HCT116 (cell line): ENCODE data around the gene FAM185A. TPM values are rescaled to one million over a fixed set of nuclear protein-coding genes. Genes with fewer than 3 reads are reported as not detected.
"Not testable (repeated sequence)": the region's sequence is repeated elsewhere in the genome, so short reads cannot be mapped to it uniquely, and the experiment has no call there.

Source experiments
- ATAC-seq: fragments of 200-7000 bp; cut with Tn5 transposase; 2 replicates; pipeline ENCODE4 v1.9.1; 2020; ENCODE audit warnings: mild to moderate bottlenecking, moderate library complexity
- BruUV-seq: library from RNA; stranded (reverse); fragments of 400-500 nt; replicated peaks from 2 replicates; lab custom pipeline; 2021; lab: Mats Ljungman, UMichigan
- CTCF ChIA-PET: fragments of 300-600 bp; sonication (Branson Sonifier 250); formaldehyde crosslinking; loops from one replicate; lab custom pipeline; 2021; ENCODE audit warnings: antibody characterized with exemption; lab: Charles Lee
- POLR2A ChIA-PET: fragments of 300-600, 350-600 bp; sonication (Branson Sonifier 250); formaldehyde crosslinking; loops from one replicate; lab custom pipeline; 2021; ENCODE audit warnings: antibody characterized with exemption; lab: Charles Lee
- RAD21 ChIA-PET, 2 experiments: fragments of 300-600 bp; sonication (Branson Sonifier 250); formaldehyde crosslinking; loops; one replicate each; lab custom pipeline; 2023; ENCODE audit warnings: low total read pairs in 2 of 2; ENCODE audit not compliant: uncharacterized antibody in 2 of 2, unreplicated experiment in 2 of 2, low non-redundant PET in 1 of 2; lab: Charles Lee
- DNase-seq: peaks from one replicate; pipeline ENCODE4 v3.0.0-alpha.2; 2010; ENCODE audit warnings: low read depth, low spot score
- H2AFZ ChIP-seq: fragments of 200-600 bp; shearing (Covaris generic), sonication (generic); 2 replicates; pipeline ENCODE4 v1.6.1; 2017; ENCODE audit warnings: low read depth, mixed run types, mixed read lengths, antibody characterized with exemption, low read length; ENCODE audit not compliant: poor library complexity, severe bottlenecking
- H3K27ac ChIP-seq: 2 replicates; pipeline ENCODE4 v1.5.1; 2012; ENCODE audit warnings: low read depth, low read length
- H3K27me3 ChIP-seq: fragments of 200-600 bp; sonication (generic); 2 replicates; pipeline ENCODE4 v1.6.1; 2016; ENCODE audit warnings: mixed run types, low read length, mixed read lengths; ENCODE audit not compliant: insufficient read depth
- H3K36me3 ChIP-seq, 2 experiments: fragments of 200-500 bp in 1 of 2; fragments of 200-600 bp in 1 of 2; sonication (Bioruptor generic) in 1 of 2; sonication (generic) in 1 of 2; 2 replicates each; pipeline versions ENCODE4 v1.5.1 to v1.6.1; 2014 to 2016; ENCODE audit warnings: low read length in 2 of 2, inconsistent platforms in 1 of 2, mixed read lengths in 1 of 2, mixed run types in 1 of 2; ENCODE audit not compliant: insufficient read depth in 2 of 2, control insufficient read depth in 1 of 2
- H3K4me1 ChIP-seq, 2 experiments: fragments of 200-600 bp in 1 of 2; sonication (generic) in 1 of 2; 2 replicates each; pipeline versions ENCODE4 v1.5.1 to v1.6.1; 2012 to 2017; ENCODE audit warnings: low read length in 2 of 2, inconsistent platforms in 1 of 2, mild to moderate bottlenecking in 1 of 2, mixed read lengths in 1 of 2, mixed run types in 1 of 2, moderate library complexity in 1 of 2; ENCODE audit not compliant: insufficient read depth in 2 of 2, control insufficient read depth in 1 of 2
- H3K4me2 ChIP-seq: fragments of 200-600 bp; sonication (generic); 2 replicates; pipeline ENCODE4 v1.6.1; 2017; ENCODE audit warnings: mixed run types, low read length, mixed read lengths
- H3K4me3 ChIP-seq, 2 experiments: fragments of 200-600 bp in 1 of 2; sonication (generic) in 1 of 2; replicated peaks in 1 of 2; 2 replicates each; pipeline ENCODE4 v1.5.1; 2011 to 2016; ENCODE audit warnings: low read length in 2 of 2, control low read depth in 1 of 2, low read depth in 1 of 2, mild to moderate bottlenecking in 1 of 2, mixed read lengths in 1 of 2, mixed run types in 1 of 2
- H3K79me2 ChIP-seq: fragments of 200-600 bp; sonication (generic); 2 replicates; pipeline ENCODE4 v1.6.1; 2017; ENCODE audit warnings: mild to moderate bottlenecking, mixed run types, low read length, moderate library complexity, mixed read lengths; ENCODE audit not compliant: insufficient read depth
- H3K9ac ChIP-seq: fragments of 200-600 bp; sonication (generic); 2 replicates; pipeline ENCODE4 v1.6.1; 2016; ENCODE audit warnings: low read length, mixed read lengths
- H3K9me2 ChIP-seq: fragments of 200-600 bp; sonication (generic), shearing (Covaris generic); 2 replicates; pipeline ENCODE4 v1.6.1; 2017; ENCODE audit warnings: mixed run types, mild to moderate bottlenecking, moderate library complexity; ENCODE audit not compliant: insufficient read depth
- H3K9me3 ChIP-seq, 2 experiments: fragments of 200-500 bp in 1 of 2; fragments of 200-600 bp in 1 of 2; sonication (Bioruptor generic) in 1 of 2; sonication (generic) in 1 of 2; 2 replicates each; pipeline ENCODE4 v1.6.1; 2014 to 2017; ENCODE audit warnings: low read length in 2 of 2, mixed read lengths in 2 of 2, inconsistent platforms in 1 of 2, low read depth in 1 of 2, mild to moderate bottlenecking in 1 of 2, mixed run types in 1 of 2, moderate library complexity in 1 of 2; ENCODE audit not compliant: control insufficient read depth in 1 of 2, insufficient read depth in 1 of 2
- H4K20me1 ChIP-seq: fragments of 200-600 bp; sonication (generic), shearing (Covaris generic); 2 replicates; pipeline ENCODE4 v1.6.1; 2017; ENCODE audit warnings: mixed run types, mild to moderate bottlenecking, moderate library complexity; ENCODE audit not compliant: insufficient read depth
- intact Hi-C: fragments of 100-400 bp; cut with micrococcal nuclease; formaldehyde crosslinking; loops from 2 replicates; pipeline ENCODE4 v1.10.0; 2022
- total RNA-seq: library from RNA; stranded (reverse); gene quantifications from one replicate; pipeline ENCODE4 v1.2.1, GENCODE V29; 2021; ENCODE audit not compliant: unreplicated experiment

FAM185A gene
- total RNA-seq, 1 experiment from 2014 or later = 8.0 TPM

DNA sequence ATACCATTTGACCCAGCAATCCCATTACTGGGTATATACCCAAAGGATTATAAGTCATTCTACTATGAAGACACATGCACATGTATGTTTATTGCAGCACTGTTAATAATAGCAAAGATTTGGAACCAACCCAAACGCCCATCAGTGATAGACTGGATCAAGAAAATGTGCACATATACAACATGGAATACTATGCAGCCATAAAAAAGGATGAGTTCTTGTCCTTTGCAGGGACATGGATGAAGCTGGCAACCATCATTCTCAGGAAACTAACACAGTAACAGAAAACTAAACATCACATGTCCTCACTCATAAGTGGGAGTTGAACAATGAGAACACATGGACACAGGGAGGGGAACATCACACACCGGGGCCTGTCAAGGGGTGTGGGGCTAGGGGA, 19.1 kb upstream of the FAM185A start:
- DNase-seq, H3K4me1 ChIP-seq, H3K4me3 ChIP-seq, CTCF ChIA-PET, BruUV-seq, H4K20me1 ChIP-seq, H3K9me3 ChIP-seq, H3K9me2 ChIP-seq, intact Hi-C loops, ATAC-seq, H3K9ac ChIP-seq, H3K79me2 ChIP-seq, POLR2A ChIA-PET, RAD21 ChIA-PET, H3K4me2 ChIP-seq, H2AFZ ChIP-seq, H3K27me3 ChIP-seq, H3K27ac ChIP-seq, H3K36me3 ChIP-seq: not testable (repeated sequence)

DNA sequence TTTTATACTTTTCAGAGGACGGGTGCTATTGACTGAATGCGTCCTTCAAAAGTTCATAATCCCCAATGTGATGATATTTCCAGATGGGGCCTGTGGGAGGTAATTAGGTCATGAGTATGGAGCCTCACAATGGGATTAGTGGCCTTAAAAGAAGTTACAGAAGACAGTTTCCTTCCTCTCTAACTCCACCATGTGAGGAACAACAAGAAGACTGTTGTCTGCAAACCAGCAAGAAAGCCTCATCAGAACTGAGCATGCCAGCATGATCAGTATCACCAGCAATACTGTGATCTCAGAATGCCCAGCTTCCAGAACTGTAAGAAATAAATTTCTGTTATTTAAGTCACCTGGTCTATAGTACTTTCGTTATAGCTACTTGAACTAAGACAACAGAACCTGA, 18.4 kb upstream of the FAM185A start:
- H3K79me2 ChIP-seq, H3K27me3 ChIP-seq, H2AFZ ChIP-seq, ATAC-seq, H3K4me3 ChIP-seq, DNase-seq, H3K4me2 ChIP-seq, CTCF ChIA-PET, H3K9me3 ChIP-seq, H3K9ac ChIP-seq, H3K36me3 ChIP-seq, RAD21 ChIA-PET, H3K9me2 ChIP-seq, BruUV-seq, intact Hi-C loops, POLR2A ChIA-PET, H4K20me1 ChIP-seq, H3K27ac ChIP-seq, H3K4me1 ChIP-seq: not testable (repeated sequence)

DNA sequence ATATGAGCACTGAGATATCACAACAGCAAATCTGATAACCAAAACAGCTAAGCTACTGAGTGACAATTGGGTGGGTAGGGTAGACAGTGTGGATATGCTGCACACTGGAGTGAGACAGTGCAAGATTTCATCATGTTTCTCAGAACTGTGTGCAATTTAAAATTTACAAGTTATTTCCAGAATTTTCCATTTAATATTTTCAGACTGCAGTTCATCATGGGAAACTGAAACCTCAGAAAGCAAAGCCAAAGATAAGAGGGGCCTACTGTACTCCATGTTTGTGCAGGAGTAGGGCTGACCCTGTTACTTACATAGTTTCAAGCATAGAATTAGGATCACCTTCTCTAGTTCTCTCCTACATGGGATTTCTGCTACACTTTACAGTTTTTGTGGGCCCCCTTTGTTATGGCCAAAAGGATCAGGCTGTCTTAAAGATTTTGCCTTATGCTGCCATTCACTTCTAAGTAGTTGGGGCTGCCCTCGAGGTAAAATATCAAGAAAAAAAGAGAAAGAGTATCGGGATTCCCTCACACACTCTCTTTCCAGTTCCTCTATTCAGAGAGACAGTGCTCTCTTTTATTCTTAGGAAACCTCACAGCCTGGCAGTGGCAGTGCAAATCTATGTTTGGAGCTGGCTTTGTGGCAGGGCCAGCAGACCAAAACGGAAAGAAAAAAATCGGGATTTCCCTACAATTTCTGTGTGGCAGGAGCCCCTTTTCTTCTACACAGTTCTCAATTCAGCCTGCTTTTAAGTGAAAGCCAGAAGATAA, 6.6 kb upstream of the FAM185A start:
- intact Hi-C loops, DNase-seq, ATAC-seq, H3K27me3 ChIP-seq, H3K9ac ChIP-seq, H3K27ac ChIP-seq, H3K79me2 ChIP-seq, POLR2A ChIA-PET, CTCF ChIA-PET, H2AFZ ChIP-seq, H3K9me3 ChIP-seq, H3K4me2 ChIP-seq, H4K20me1 ChIP-seq, RAD21 ChIA-PET, H3K4me3 ChIP-seq, H3K4me1 ChIP-seq, BruUV-seq, H3K36me3 ChIP-seq, H3K9me2 ChIP-seq: not testable (repeated sequence)

DNA sequence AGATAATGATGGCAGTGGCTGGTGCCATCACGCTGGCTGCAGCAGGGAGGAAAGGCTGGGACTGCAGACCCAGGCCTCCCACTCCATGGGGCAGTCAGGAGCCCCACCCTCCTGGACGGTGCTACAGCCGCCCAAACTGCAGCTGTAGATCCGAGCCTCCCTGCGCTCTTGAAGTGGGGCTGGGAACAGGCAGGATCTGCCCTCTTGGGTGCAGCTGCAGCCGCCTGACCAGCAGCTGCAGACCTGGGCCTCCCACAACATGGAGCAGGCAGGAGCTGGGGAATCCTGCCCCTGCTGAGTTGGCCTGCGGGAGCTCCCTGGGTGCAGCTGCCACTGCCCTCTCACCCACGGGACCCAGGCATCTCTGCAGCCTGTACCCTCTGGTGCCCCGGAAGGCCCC, 4.9 kb upstream of the FAM185A start:
- intact Hi-C loops, POLR2A ChIA-PET, CTCF ChIA-PET, H3K9me2 ChIP-seq, H4K20me1 ChIP-seq, H3K27me3 ChIP-seq, H3K9me3 ChIP-seq, H3K4me2 ChIP-seq, H3K4me3 ChIP-seq, DNase-seq, H3K9ac ChIP-seq, BruUV-seq, H3K27ac ChIP-seq, H3K36me3 ChIP-seq, H3K79me2 ChIP-seq, ATAC-seq, RAD21 ChIA-PET, H2AFZ ChIP-seq, H3K4me1 ChIP-seq: not testable (repeated sequence)
